ENCODE data around the gene BSG.
A peak's percentile ranks its signal among the peaks of the same experiment; 100 is the strongest.

Gene BSG

DNA sequence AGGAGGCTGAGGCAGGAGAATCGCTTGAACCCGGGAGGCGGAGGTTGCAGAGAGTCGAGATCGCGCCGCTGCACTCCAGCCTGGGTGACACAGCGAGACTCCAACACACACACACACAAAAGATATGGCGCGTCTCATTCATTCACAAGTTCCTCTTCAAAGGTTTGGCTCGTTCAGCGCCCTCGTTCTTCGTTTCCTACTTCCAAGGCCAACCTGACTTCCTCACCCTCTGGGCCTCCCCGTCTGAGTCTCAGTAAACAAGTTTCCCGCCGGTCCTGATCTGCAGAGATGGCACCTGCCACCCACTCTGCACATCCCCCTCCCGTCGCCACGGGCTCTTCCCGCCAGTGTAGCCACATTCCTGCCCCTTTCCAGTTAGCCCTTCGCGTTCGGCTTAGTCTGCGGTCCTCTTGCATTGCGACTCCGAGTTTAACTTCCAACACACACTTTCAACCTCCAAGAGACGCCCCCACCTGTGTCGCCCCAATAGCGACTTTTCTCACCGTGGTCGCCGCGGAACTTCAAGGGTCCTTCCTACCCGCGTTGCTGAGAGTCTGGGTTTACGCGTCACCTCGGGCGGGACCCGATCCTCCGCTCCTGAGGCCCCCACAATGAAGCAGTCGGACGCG lies 1.3 kb upstream of the BSG start:
- no peak for DNase-seq (ENCODE audit: low read depth, low spot score)
- peak overlapping the region; percentile 77 for H3K27ac ChIP-seq

GRCh38 chr19:571566-571974 lies 826 bp upstream of the BSG start:
- no peak for DNase-seq (ENCODE audit: low read depth, low spot score)
- peak overlapping the region; percentile 77 for H3K27ac ChIP-seq

- no peak for DNase-seq (ENCODE audit: low read depth, low spot score)
- H3K27ac ChIP-seq, result peak overlapping the region; percentile 77
Measured at GRCh38 chr19:572743-573518, 535 bp downstream of the BSG start.

DNA sequence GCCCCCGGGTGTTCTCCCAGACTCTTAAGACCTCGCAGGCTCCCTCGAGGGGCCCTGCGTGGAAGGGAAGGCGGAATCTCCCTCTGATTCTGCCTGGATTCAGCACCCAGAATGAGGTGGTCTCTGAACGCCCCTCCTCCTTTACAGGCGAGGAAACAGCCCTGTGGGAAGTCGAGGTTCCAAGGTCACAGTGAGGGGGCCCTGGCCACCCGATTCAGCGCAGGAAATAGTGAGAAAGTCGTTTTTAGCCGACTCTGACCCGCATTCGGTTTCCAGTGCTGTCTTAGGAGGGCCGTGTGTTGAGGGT lies 1.1 kb downstream of the BSG start:
- H3K27ac ChIP-seq, result peak overlapping the region; percentile 77
- no peak for DNase-seq (ENCODE audit: low read depth, low spot score)

DNA sequence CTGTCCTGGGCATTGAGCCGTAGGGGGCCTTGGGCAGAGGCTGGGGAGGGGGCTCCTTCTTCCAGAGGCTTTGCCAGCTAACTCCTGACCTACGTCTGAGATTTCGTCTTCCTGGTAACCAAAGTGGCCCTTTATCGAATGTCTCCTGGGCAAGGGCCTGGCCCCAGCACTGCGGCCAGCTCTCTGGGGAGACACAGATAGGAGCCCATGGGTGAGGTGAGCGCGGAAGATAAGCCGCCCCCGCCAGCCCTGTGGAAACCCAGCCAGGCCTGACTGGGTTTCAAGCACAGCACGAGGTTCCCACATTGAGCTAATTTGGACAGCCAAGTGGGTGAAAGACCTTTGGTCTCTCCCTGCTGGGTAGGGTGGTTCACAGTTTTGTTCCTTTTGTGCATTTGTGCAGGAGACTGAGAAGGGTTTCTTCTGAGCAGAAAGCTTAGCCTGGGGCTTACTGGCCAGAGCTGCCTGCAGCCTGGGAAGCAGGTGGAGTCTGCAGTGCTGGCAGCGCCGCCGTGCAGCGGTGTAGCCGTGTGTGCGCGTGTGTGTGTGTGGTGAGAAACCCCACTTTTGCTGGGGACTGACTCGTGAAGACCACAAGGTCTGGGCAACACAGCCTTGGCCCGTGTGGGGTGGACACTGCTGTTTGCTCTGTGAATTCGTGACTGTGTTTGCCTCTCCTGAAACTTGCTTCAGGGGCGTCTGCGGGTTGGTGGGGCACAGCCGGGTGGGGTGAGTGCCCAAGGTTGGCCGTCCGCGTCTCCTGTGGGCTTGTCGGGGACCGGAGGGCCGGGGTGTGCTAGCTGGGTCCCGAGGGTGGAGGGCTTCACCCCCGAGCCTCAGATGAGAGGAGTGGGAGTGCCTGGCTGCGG lies 2.5 kb downstream of the BSG start:
- no peak for DNase-seq (ENCODE audit: low read depth, low spot score)
- H3K27ac ChIP-seq, result peak overlapping the region; percentile 77

GRCh38 chr19:575527-576506 lies 3.4 kb downstream of the BSG start:
- DNase-seq (ENCODE audit: low read depth, low spot score), result peak; percentile 39
- H3K27ac ChIP-seq, result peak overlapping the region; percentile 77

- DNase-seq (ENCODE audit: low read depth, low spot score), result no peak
- peak overlapping the region; percentile 77 for H3K27ac ChIP-seq
Measured at GRCh38 chr19:576768-577438, 4.5 kb downstream of the BSG start.

GRCh38 chr19:577439-578392 lies 5.3 kb downstream of the BSG start:
- H3K27ac ChIP-seq, result no peak overlapping the region
- no peak for DNase-seq (ENCODE audit: low read depth, low spot score)

DNA sequence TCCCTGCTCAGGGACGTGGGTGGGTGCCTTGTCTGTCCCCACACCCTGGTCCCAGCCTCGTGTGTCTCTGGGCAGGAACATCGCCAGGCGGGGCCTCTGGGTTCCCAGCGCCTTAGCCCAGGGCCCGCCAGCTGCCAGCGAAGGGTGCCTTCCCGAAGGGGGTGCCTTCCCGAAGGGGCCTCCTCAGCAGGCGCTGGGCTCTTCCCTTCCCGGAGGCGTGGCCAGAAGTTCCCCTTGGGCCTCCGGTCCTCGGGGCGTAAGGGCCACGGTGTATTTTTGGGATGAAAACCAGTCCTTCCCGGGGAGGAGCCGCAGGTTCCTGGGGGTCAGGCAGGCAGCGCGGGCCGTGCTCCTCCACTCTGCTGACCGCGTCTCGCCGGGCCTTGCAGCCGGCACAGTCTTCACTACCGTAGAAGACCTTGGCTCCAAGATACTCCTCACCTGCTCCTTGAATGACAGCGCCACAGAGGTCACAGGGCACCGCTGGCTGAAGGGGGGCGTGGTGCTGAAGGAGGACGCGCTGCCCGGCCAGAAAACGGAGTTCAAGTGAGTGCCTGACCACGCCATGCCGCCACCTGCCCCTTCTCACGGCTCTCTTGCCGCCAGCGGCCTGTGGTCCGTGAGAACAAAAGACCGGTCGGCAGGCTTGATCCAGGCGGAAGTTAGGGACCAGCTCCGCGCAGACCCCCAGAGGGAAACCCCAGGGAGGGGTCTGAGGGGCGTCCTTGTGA lies 6.9 kb downstream of the BSG start:
- no peak for DNase-seq (ENCODE audit: low read depth, low spot score)
- no peak overlapping the region for H3K27ac ChIP-seq

- DNase-seq (ENCODE audit: low read depth, low spot score), result no peak
Measured at GRCh38 chr19:579842-580155, 7.4 kb downstream of the BSG start.

GRCh38 chr19:580274-580835 lies 8.0 kb downstream of the BSG start:
- H3K27ac ChIP-seq, result no peak overlapping the region
- DNase-seq (ENCODE audit: low read depth, low spot score), result no peak

More at GRCh38 chr19:579842-580155, 7.4 kb downstream of the BSG start:
- no peak overlapping the region for H3K27ac ChIP-seq

- H3K27ac ChIP-seq, result no peak overlapping the region
- DNase-seq (ENCODE audit: low read depth, low spot score), result no peak
Measured at GRCh38 chr19:581399-582111, 9.2 kb downstream of the BSG start.

GRCh38 chr19:582497-583197 lies 10.3 kb downstream of the BSG start:
- DNase-seq (ENCODE audit: low read depth, low spot score), result no peak
- no peak overlapping the region for H3K27ac ChIP-seq

DNA sequence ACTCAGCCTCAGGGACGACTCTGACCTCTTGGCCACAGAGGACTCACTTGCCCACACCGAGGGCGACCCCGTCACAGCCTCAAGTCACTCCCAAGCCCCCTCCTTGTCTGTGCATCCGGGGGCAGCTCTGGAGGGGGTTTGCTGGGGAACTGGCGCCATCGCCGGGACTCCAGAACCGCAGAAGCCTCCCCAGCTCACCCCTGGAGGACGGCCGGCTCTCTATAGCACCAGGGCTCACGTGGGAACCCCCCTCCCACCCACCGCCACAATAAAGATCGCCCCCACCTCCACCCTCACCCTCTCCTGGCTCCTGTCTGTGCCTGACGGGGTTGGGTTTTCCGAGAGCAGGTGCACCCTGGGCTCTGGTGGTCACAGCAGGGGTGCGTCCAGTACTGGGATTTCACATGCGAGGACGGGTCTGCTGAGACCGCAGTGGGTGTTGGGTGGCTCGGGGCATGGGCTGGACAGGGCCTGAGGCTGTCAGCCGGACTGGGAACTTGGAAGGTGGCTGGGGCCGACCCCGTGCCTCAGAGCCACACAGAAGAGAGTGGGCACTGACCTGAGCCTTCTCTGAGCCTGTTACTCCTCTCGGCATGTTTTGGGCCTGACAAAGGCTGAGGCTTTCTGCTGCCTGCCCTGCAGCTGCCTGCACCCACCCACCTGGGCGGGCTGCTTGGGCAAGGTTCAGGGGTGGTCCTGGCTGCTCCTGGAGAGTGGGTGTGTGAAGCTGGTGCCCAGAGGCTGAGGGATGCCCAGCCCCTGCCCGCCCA lies 11.0 kb downstream of the BSG start:
- H3K27ac ChIP-seq, result no peak overlapping the region
- DNase-seq (ENCODE audit: low read depth, low spot score), result no peak

DNA sequence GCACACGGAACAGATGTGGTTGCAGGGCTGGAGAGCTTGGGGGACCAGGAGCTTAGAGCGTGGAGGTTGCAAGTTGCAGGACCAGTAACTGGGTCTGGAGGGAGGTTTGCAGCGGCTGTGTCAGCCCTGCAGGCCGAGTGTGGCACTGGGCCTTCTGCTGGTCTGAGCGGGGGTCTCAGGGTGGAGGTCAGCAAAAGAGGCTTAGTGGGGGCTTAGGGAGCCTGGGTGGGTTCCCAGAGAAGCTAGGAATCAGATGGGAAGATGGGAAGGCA lies 11.5 kb downstream of the BSG start:
- no peak for DNase-seq (ENCODE audit: low read depth, low spot score)
- no peak overlapping the region for H3K27ac ChIP-seq

All from epithelial cell of prostate (primary cell).